Left ventricle myocardium inferior (tissue), 1 donor: Measurements from ENCODE around the gene UBE3C. TPM values are rescaled to one million over a fixed set of nuclear protein-coding genes. Genes with fewer than 3 reads are reported as not detected.
A peak's percentile ranks its signal among the peaks of the same experiment; 100 is the strongest.

Source experiments
- DNase-seq: peaks from one replicate; pipeline ENCODE4 v3.0.0-alpha.2; 2020
- H3K27ac ChIP-seq: fragments of 200-600 bp; replicated peaks from 2 replicates; pipeline ENCODE4 v1.8.0; 2021
- H3K27me3 ChIP-seq: fragments of 200-600 bp; 2 replicates; pipeline ENCODE4 v1.8.0; 2021; ENCODE audit warnings: low read depth
- H3K36me3 ChIP-seq: fragments of 200-600 bp; 2 replicates; pipeline ENCODE4 v1.8.0; 2021
- H3K4me1 ChIP-seq: fragments of 200-600 bp; 2 replicates; pipeline ENCODE4 v1.8.0; 2021
- H3K4me3 ChIP-seq: fragments of 200-600 bp; 2 replicates; pipeline ENCODE4 v1.8.0; 2021; ENCODE audit warnings: mild to moderate bottlenecking, moderate library complexity
- H3K9me3 ChIP-seq: fragments of 200-600 bp; replicated peaks from 2 replicates; pipeline ENCODE4 v1.8.0; 2021
- intact Hi-C: fragments of 100-400 bp; cut with micrococcal nuclease; formaldehyde crosslinking; loops from one replicate; pipeline ENCODE4 v1.11.0; 2022
- total RNA-seq: library from RNA; stranded (reverse); fragmentation: NEBNext Ultra II Directional; extraction: Animal tissue kit (Norgen Biotek cat#: 25700); gene quantifications from one replicate; pipeline ENCODE4 v1.2.1, GENCODE V29; 2021
- TF ChIP-seq, protein P1 (sequence below): fragments of 200-600 bp; IDR thresholded peaks from 2 replicates; pipeline ENCODE4 v1.8.0; 2021; ENCODE audit warnings: antibody characterized with exemption, mild to moderate bottlenecking, borderline replicate concordance
- donor health status: DM: no; HTN: yes; CAD: no; lungs with severe emphysema.

Gene UBE3C
- total RNA-seq, 1 donor from 2014 or later: 50.2 TPM

GRCh38 chr7:157268540-157268939 is 129.8 kb downstream of the UBE3C start:
- TF ChIP-seq, protein P1, sequence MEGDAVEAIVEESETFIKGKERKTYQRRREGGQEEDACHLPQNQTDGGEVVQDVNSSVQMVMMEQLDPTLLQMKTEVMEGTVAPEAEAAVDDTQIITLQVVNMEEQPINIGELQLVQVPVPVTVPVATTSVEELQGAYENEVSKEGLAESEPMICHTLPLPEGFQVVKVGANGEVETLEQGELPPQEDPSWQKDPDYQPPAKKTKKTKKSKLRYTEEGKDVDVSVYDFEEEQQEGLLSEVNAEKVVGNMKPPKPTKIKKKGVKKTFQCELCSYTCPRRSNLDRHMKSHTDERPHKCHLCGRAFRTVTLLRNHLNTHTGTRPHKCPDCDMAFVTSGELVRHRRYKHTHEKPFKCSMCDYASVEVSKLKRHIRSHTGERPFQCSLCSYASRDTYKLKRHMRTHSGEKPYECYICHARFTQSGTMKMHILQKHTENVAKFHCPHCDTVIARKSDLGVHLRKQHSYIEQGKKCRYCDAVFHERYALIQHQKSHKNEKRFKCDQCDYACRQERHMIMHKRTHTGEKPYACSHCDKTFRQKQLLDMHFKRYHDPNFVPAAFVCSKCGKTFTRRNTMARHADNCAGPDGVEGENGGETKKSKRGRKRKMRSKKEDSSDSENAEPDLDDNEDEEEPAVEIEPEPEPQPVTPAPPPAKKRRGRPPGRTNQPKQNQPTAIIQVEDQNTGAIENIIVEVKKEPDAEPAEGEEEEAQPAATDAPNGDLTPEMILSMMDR: no peak
- no peaks in the 10 kb centered on the region for H3K27me3 ChIP-seq
- no peak for DNase-seq
- H3K9me3 ChIP-seq: no peaks in the 10 kb centered on the region
- H3K4me3 ChIP-seq: no peak overlapping the region
- no peak overlapping the region for H3K27ac ChIP-seq
- intact Hi-C loops: no loop called here
- peaks cover 59% of the 10 kb centered on the region for H3K36me3 ChIP-seq
- peaks cover 26% of the 10 kb centered on the region for H3K4me1 ChIP-seq

GRCh38 chr7:157269341-157270059 is 130.8 kb downstream of the UBE3C start:
- Histone ChIP-seq H3K9me3 (no peaks in the 10 kb centered on the region), H3K27me3 (no peaks in the 10 kb centered on the region), H3K4me3 (no peak overlapping the region), H3K4me1 (peaks cover 31% of the 10 kb centered on the region), H3K36me3 (peaks cover 51% of the 10 kb centered on the region), H3K27ac (no peak overlapping the region)
- TF ChIP-seq, protein P1: no peak
- no peak for DNase-seq
- intact Hi-C loops: no loop called here

GRCh38 chr7:157270060-157270444 is 131.3 kb downstream of the UBE3C start:
- Histone ChIP-seq H3K4me3 (no peak overlapping the region), H3K4me1 (peaks cover 31% of the 10 kb centered on the region), H3K27ac (no peak overlapping the region), H3K9me3 (no peaks in the 10 kb centered on the region), H3K36me3 (peaks cover 45% of the 10 kb centered on the region), H3K27me3 (no peaks in the 10 kb centered on the region)
- intact Hi-C loops: no loop called here
- DNase-seq: no peak
- TF ChIP-seq, protein P1: no peak

DNA sequence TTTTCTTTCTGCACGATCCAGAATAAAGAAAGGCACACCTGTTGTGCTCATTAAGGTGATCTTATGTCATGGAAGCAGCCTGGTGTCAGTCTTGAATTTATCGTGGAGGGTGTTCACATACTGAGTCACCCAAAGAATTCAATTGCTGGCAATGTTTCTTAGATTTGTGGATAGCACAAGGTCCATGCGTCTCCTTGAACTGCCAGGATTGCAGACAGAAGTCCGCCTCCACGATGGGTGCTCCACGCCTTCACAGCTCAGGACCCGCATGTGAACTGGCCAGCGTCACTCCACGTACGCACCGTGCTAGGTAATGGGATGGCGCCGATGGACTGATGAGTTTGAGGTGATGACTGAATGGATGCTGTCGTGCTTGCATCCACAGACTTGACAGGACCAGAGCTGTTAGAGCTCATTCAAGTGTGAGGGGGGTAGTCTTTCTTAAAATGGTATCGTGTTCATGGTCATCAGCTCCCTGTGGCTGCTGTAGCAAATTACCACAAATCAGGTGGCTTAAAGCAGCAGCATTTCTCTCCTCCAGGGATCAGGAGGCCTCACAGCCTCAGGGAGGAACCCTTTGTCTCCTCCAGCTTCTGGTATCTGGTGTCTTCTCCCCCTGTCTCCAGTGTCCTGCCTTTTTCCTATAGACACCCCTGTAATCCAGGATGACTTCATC is 132.7 kb downstream of the UBE3C start:
- intact Hi-C loops: no loop called here
- H3K36me3 ChIP-seq: peaks cover 36% of the 10 kb centered on the region
- peak overlapping the region; percentile 63 for H3K27ac ChIP-seq
- no peak overlapping the region for H3K4me3 ChIP-seq
- no peaks in the 10 kb centered on the region for H3K9me3 ChIP-seq
- DNase-seq: no peak
- H3K27me3 ChIP-seq: no peaks in the 10 kb centered on the region
- TF ChIP-seq, protein P1: no peak
- peaks cover 31% of the 10 kb centered on the region for H3K4me1 ChIP-seq

- H3K27me3 ChIP-seq: no peaks in the 10 kb centered on the region
- DNase-seq: peak; percentile 55
- H3K9me3 ChIP-seq: no peaks in the 10 kb centered on the region
- TF ChIP-seq, protein P1: no peak
- peaks cover 31% of the 10 kb centered on the region for H3K4me1 ChIP-seq
- intact Hi-C loops: no loop called here
- peaks cover 31% of the 10 kb centered on the region for H3K36me3 ChIP-seq
- H3K4me3 ChIP-seq: peak overlapping the region; percentile 9
- H3K27ac ChIP-seq: peak overlapping the region; percentile 63
These were observed 133.2 kb downstream of the UBE3C start for GRCh38 chr7:157271991-157272324.
